Kidney (tissue), 14 donors: ENCODE measurements around the gene MALSU1. TPM values are rescaled to one million over a fixed set of nuclear protein-coding genes. Genes with fewer than 3 reads are reported as not detected.

Experiments used
- DNase-seq, 5 donors: peaks; one replicate each; pipeline ENCODE4 v3.0.0-alpha.2; 2013 to 2020
- FAIRE-seq: peaks from 2 replicates; lab custom pipeline; 2012; peaks lifted over from hg19 to GRCh38; lab: Jason Lieb, UNC
- H3K27ac ChIP-seq, 2 donors: one replicate each; pipeline ENCODE4 v1.7.0; 2013; ENCODE audit warnings: low read depth in 2 of 2, low read length in 2 of 2, inconsistent platforms in 1 of 2
- H3K27me3 ChIP-seq: one replicate; pipeline ENCODE4 v1.7.1; 2013; ENCODE audit warnings: low read length, inconsistent platforms; ENCODE audit not compliant: control insufficient read depth, insufficient read depth
- H3K36me3 ChIP-seq, 3 donors: one replicate each; pipeline versions ENCODE4 v1.7.0 to v1.7.1; 2013; ENCODE audit warnings: low read length in 3 of 3, control low read depth in 1 of 3, inconsistent platforms in 1 of 3; ENCODE audit not compliant: insufficient read depth in 3 of 3, control insufficient read depth in 2 of 3
- H3K4me1 ChIP-seq, 3 donors: one replicate each; pipeline versions ENCODE4 v1.7.0 to v1.7.1; 2013; ENCODE audit warnings: low read length in 3 of 3, inconsistent platforms in 1 of 3, low read depth in 1 of 3; ENCODE audit not compliant: control insufficient read depth in 2 of 3, insufficient read depth in 2 of 3
- H3K4me3 ChIP-seq, 3 donors: one replicate each; pipeline versions ENCODE4 v1.7.0 to v1.8.1; 2013; ENCODE audit warnings: low read length in 3 of 3, control low read depth in 1 of 3, inconsistent platforms in 1 of 3
- H3K9ac ChIP-seq, 3 donors: one replicate each; pipeline versions ENCODE4 v1.7.0 to v1.7.1; 2013; ENCODE audit warnings: low read length in 3 of 3, control low read depth in 1 of 3, inconsistent platforms in 1 of 3
- H3K9me3 ChIP-seq, 3 donors: one replicate each; pipeline versions ENCODE4 v1.7.0 to v1.7.1; 2013; ENCODE audit warnings: low read length in 3 of 3, control low read depth in 1 of 3, inconsistent platforms in 1 of 3; ENCODE audit not compliant: control insufficient read depth in 2 of 3, insufficient read depth in 1 of 3
- intact Hi-C: fragments of 100-400 bp; cut with DNase I; formaldehyde crosslinking; loops from one replicate; pipeline ENCODE4 v1.11.1; 2022
- polyA plus RNA-seq: library from polyadenylated mRNA; stranded (reverse); fragments of 350-450 nt; fragmentation: Illumina TruSeq; extraction: RNeasy Lipid Tissue Mini Kit (QIAGEN cat#74804); gene quantifications from one replicate; pipeline ENCODE4 v1.2.3, GENCODE V29; 2014; ENCODE audit warnings: low read depth, low replicate concordance; ENCODE audit not compliant: insufficient read depth
- total RNA-seq: library from RNA; stranded (reverse); fragmentation: NEBNext Ultra II Directional; extraction: Animal tissue kit (Norgen Biotek cat#: 25700); gene quantifications from one replicate; pipeline ENCODE4 v1.2.1, GENCODE V29; 2021
- TF ChIP-seq, protein P1 (sequence below): IDR thresholded peaks from 3 replicates; pipeline ENCODE4 v1.5.1; 2012; ENCODE audit warnings: mild to moderate bottlenecking, moderate library complexity, borderline replicate concordance; ENCODE audit not compliant: insufficient read depth; ENCODE audit errors: extremely low read depth
- donor health status: control.
- donor health status: control.
- donor health status: control.
- donor health status: control.
- donor health status: control.
- donor health status: DM: yes; HTN: yes; CAD: no.
- donor health status: Normal renal cell carcinoma (clear cell type).

The MALSU1 gene
- total and polyA plus RNA-seq, 2 donors from 2014 or later = 40.3 to 94.9 TPM

GRCh38 chr7:23353172-23353571 lies 54.0 kb downstream of the MALSU1 start:
- no peak overlapping the region for H3K27ac ChIP-seq
- peak in 3 of 5 donors; percentile 21 to 47 (median 41) for DNase-seq
- intact Hi-C loops = no loop called here
- no peaks in the 10 kb centered on the region for H3K4me1 ChIP-seq
- H3K9ac ChIP-seq = no peak overlapping the region
- H3K4me3 ChIP-seq = no peak overlapping the region
- H3K27me3 ChIP-seq = no peaks in the 10 kb centered on the region
- TF ChIP-seq, protein P1, sequence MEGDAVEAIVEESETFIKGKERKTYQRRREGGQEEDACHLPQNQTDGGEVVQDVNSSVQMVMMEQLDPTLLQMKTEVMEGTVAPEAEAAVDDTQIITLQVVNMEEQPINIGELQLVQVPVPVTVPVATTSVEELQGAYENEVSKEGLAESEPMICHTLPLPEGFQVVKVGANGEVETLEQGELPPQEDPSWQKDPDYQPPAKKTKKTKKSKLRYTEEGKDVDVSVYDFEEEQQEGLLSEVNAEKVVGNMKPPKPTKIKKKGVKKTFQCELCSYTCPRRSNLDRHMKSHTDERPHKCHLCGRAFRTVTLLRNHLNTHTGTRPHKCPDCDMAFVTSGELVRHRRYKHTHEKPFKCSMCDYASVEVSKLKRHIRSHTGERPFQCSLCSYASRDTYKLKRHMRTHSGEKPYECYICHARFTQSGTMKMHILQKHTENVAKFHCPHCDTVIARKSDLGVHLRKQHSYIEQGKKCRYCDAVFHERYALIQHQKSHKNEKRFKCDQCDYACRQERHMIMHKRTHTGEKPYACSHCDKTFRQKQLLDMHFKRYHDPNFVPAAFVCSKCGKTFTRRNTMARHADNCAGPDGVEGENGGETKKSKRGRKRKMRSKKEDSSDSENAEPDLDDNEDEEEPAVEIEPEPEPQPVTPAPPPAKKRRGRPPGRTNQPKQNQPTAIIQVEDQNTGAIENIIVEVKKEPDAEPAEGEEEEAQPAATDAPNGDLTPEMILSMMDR = no peak
- no peaks in the 10 kb centered on the region for H3K9me3 ChIP-seq
- no peak for FAIRE-seq
- H3K36me3 ChIP-seq = no peaks in the 10 kb centered on the region

DNA sequence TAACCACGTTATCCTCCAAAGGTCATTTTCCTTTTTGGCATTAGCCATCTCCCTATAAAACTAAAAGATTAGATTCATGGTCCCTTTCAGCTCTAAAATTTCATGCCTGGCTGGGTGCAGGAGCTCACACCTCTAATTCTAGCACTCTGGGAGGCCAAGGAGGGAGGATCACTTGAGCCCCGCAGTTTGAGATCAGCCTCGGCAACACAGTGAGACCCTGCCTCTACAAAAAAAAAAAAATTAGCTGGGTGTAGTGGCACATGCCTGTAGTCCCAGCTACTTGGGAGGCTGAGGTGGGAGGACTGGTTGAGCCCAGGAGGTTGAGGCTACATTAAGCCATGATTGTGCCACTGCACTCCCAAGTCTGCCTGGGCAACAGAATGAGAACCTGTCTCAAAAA lies 57.0 kb downstream of the MALSU1 start:
- FAIRE-seq = no peak
- intact Hi-C loops = no loop called here

GRCh38 chr7:23356726-23357125 lies 57.6 kb downstream of the MALSU1 start:
- no peaks in the 10 kb centered on the region for H3K4me1 ChIP-seq
- intact Hi-C loops = no loop called here
- TF ChIP-seq, protein P1 = no peak
- no peak overlapping the region for H3K4me3 ChIP-seq
- no peaks in the 10 kb centered on the region for H3K36me3 ChIP-seq
- no peaks in the 10 kb centered on the region for H3K9me3 ChIP-seq
- H3K27ac ChIP-seq = no peak overlapping the region
- FAIRE-seq = no peak
- H3K27me3 ChIP-seq = no peaks in the 10 kb centered on the region
- H3K9ac ChIP-seq = no peak overlapping the region
- no peak for DNase-seq

More for the DNA sequence above, 57.0 kb downstream of the MALSU1 start:
- Histone ChIP-seq H3K4me1 (no peaks in the 10 kb centered on the region), H3K27ac (no peak overlapping the region), H3K9me3 (no peaks in the 10 kb centered on the region), H3K27me3 (no peaks in the 10 kb centered on the region), H3K36me3 (no peaks in the 10 kb centered on the region), H3K9ac (no peak overlapping the region), H3K4me3 (no peak overlapping the region)
- DNase-seq = no peak
- TF ChIP-seq, protein P1 = no peak
